ENCODE data around the gene PGAP6.
A peak's percentile ranks its signal among the peaks of the same experiment; 100 is the strongest.
"Not testable (repeated sequence)": the region's sequence is repeated elsewhere in the genome, so short reads cannot be mapped to it uniquely, and the experiment has no call there.

PGAP6 gene

DNA sequence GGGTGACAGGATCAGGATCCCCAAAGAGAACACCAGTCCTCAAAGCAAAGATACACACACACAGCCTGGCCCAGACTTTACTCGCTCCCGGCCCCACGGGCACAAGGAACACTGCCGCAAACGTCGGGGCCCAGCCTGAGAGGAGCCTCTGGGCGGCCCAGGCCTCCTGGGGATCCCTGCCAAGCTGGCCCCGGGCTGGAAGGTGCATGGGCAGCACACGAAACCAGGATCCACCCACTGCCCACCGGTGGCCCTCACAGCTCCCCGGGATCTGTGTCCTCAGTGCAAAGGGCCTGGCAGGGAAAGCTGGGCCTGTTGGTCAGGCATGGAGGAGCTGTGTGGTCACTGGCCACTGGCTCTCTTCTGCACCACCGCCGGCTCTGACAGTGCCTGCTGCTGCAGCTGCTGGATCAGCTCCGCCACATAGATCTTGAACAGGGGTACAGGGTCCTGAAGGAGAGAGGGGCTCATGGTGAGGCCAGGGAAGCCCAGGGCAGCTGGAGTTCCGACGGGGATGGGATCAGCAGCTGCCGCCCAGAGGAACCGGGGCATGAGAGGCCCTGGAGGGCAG lies 14.4 kb downstream of the PGAP6 start:
- DNase-seq (ENCODE audit: low spot score): no peak

- DNase-seq (ENCODE audit: low spot score): no peak
Observed at GRCh38 chr16:366476-366875, 15.3 kb downstream of the PGAP6 start.

GRCh38 chr16:364595-365491 lies 16.9 kb downstream of the PGAP6 start:
- DNase-seq (ENCODE audit: low spot score): no peak

GRCh38 chr16:363766-364490 lies 17.9 kb downstream of the PGAP6 start:
- no peak for DNase-seq (ENCODE audit: low spot score)

- no peak for DNase-seq (ENCODE audit: low spot score)
Observed at GRCh38 chr16:363110-363765, 18.5 kb downstream of the PGAP6 start.

GRCh38 chr16:362702-362999 lies 19.1 kb downstream of the PGAP6 start:
- not testable (repeated sequence) for DNase-seq (ENCODE audit: low spot score)

- DNase-seq (ENCODE audit: low spot score): peak; percentile 83
Observed at GRCh38 chr16:361872-362701, 19.7 kb downstream of the PGAP6 start.

GRCh38 chr16:361341-361871 lies 20.4 kb downstream of the PGAP6 start:
- DNase-seq (ENCODE audit: low spot score): no peak

DNA sequence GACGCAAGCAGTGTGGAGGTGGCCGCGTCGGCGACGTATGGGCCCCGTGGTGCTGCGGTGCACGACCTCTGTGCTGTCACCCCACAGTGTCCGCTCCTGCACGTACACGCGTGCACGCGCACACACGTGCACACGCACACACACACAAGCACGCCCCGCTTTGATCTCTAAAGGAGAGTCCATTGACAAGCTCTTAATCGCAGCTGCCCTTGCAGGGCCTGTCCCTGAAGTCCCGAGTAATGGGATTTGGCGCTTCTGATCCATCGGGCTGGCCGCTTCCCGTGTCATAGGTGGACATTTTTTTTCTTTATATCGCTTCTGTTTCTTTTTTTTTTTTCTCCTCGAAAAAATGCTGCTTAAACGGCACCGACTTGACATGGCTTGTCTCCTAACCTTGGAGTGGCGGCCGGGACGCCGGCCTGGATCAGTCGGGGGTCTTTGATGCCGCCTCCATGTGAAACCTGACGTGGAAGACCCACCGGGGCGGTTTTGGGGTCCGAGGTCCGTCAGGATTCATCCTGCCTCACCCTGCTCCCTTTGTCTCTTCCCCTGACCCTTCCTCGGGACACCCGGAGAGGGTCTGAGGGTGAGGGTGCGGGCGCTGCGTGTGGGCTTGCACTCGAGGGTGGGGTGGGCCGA lies 21.0 kb downstream of the PGAP6 start:
- DNase-seq (ENCODE audit: low spot score): no peak

DNA sequence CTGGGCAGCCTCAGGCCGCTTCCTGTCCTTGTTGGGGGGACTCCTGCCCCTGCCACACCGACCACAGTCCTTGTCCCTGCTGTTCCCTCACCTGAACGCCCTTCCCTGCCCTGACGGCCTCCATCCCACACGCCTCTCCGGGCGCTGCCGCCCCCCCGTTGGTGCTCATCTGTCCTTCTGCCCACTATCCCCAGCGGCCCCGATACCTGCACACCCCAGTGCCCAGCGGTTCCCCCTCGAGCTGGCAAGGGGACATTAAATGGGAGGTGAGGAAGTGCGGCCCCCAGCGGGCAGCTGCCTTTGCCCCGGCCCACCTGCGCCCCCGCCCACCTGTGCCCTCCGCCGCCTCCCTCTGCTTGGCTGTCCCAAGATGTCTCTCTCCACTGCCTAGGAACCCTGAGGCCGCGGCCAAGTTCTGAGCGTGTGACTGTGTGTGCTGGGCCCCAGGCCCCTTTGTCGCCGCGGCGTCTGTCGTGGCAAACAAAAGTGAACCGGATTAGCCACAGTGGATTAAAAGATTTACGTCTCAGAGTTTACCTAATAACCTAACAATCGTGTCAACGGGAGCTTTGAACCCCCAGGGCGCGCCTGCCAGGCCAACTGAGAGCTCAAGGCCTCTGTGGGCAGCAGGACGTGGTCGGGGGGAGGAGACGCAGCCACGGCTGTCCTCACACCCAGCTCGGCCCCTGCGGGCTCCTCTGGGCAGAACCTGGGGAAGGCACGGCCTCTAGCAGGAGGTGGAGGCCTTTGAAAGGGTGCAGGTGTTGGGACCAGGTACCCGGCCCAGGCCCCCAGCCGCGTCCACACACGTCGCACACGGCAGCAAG lies 21.7 kb downstream of the PGAP6 start:
- DNase-seq (ENCODE audit: low spot score): no peak

DNA sequence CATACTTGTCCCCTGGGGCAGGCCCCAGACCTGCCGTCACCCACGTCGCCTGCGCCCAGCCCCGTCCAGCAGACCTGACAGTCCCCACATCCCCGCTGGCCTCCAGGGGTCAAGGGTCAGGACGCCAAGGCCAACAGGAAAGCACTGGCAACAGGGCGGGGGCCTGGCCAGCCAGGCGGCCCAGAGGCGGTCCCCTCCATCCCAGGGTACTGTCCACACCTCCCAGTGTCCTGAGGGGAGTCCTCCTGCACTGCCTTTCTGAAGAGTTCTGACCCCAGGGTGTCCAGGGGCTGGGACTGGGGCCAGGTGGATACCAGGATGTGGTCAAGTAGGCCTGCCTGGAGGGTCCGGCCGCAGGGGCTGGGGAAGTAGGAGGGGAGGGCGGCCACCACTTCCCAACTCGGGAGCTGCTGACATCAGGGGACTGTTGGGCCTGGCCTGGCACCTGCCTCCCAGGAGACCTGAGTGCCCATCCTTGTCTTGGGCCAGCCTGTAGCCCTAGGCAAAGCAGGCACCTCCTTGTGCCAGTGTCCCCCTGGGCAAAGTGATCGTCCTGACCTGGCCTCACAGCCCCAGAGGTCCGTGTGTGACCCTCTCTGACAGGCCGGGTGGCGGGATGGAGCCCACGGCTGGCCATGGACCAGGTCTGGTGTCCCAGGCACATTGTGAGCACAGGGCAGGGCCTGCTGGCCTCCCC lies 22.6 kb downstream of the PGAP6 start:
- DNase-seq (ENCODE audit: low spot score): no peak

DNA sequence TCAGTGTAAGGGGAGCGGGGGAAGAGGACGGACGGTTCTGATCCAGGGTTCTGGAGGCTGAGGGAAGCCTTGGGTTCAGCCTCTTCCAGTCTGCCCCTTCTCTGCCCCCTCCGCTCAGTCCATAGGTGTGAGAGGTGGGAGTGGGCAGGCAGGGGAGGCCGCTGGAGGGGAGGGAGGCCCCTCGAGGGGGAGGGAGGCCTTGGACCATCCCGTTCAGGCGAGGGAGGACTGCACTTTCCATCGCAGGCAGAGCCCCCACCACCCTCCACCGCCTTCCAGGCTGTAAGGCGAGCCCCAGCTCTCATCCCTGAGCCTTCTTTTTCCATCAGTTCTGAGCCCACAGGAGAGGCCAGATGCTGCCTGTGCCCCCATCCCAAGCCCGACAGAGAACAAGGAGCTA lies 25.0 kb downstream of the PGAP6 start:
- no peak for DNase-seq (ENCODE audit: low spot score)

DNA sequence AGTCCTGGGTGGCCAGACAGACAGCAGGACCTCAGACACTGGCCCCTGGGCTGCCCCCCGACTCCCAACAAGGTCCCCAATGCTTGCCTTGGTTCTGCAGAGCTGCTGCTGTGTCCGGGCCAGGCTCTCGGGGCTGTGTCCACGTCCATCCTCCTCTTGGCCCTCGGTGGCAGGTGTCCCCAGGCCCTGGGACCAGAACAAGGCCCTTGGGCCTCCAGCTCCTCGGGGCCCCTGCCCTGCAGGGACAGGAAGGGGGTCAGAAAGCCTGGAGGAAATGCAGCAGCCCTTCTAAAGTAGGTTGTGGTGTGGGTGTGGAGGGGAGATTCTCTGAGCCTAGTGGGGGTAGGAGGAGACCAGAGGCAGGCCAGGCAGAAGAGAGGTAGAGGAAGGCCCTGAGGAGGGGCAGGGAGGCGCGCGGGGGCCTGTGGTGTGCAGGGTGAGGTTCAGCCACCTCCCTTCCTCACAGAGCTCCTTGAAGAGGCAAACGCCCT lies 26.8 kb downstream of the PGAP6 start:
- DNase-seq (ENCODE audit: low spot score): no peak

- DNase-seq (ENCODE audit: low spot score): no peak
Observed at GRCh38 chr16:354291-354881, 27.4 kb downstream of the PGAP6 start.

DNA sequence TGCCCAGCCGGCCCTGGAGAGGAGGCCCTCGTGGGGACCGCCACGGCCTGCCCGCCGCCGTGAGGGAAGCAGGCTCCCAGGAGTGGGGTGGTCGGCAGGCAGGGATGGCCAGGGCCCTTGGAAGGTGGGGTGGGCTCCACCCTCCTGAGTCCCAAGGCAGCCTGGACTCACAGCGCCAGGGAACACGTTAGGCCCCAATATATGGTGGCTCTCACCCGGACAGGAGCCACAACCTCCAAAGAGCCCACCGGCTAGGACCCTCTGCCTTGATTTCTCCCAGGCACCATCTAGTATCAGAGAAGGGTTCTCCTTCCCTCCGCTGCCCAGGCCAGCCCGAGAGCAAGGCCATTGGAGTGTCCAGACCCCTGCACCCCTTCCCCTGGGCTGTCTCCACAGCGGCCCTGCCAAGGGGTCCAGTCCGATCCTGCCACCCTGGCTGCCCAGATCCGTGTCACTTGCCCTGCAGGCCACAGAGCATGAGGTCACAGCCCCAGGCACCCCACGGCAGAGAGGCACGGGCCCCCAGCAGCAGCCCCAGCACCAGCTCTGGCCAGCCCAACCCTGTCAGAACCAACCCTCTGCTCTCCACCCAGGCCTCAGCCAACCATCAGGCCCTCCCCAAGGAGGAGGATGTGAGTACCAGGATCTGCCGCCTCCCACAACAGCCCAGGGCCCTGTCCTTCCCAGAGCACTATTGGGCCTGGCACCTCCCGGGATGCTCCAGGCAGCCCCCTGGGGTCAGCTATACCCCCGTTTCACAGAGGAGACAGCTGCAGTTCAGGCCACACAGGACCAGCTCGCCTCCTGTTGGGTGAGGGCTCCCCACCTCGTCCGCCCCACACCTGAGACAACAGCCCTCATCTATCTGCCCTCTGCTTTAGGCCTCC lies 28.1 kb downstream of the PGAP6 start:
- no peak for DNase-seq (ENCODE audit: low spot score)

GRCh38 chr16:352547-353403 lies 29.0 kb downstream of the PGAP6 start, which contains the start of gene AXIN1:
TSS of gene AXIN1 (minus strand) at chr16:352723. CDS start at chr16:347025, 5,698 bp downstream.
- peak; percentile 97 for DNase-seq (ENCODE audit: low spot score)
